ENCODE measurements around the gene ZNF710. TPM values are rescaled to one million over a fixed set of nuclear protein-coding genes. Genes with fewer than 3 reads are reported as not detected.
A peak's percentile ranks its signal among the peaks of the same experiment; 100 is the strongest.

Gene ZNF710
- total and polyA plus RNA-seq, 7 experiments from 2014 or later, result 0.77 to 28.8 (median 19.1) TPM

GRCh38 chr15:90099072-90099867 is 98.1 kb downstream of the ZNF710 start:
- intact Hi-C loops (cut with micrococcal nuclease), result loop anchor here (1.0 to 10.0 kb wide), 5 partner anchors 43 to 1753 kb away; partner anchors contain the start of genes MESP1 (in 1 of the 2), SLCO3A1 (in 1 of the 2) and TICRR (in 1 of the 2)
- ATAC-seq (peak; percentile 26), DNase-seq (peak in 7 of 9 donors; percentile 48 to 67 (median 61))
- no peaks in the 10 kb centered on the region for H3K27me3 ChIP-seq (ENCODE audit: control insufficient read depth in 2 of 2, insufficient read depth in 2 of 2, low read length in 2 of 2)
- Mint-ChIP-seq H3K36me3 (peaks cover 0 to 36% (median 0%) of the 10 kb centered on the region in 5 donors), H3K4me3 (peak overlapping the region; percentile 80 to 97 (median 92)), H3K9me3 (peaks cover 0 to 3% (median 0%) of the 10 kb centered on the region in 11 donors), H3K27ac (peak overlapping the region; percentile 94 to 99 (median 98)), H3K4me1 (peaks cover 68 to 90% (median 78%) of the 10 kb centered on the region in 7 donors), H3K27me3 (peaks cover 0 to 8% (median 0%) of the 10 kb centered on the region in 5 donors)
- H3K4me3 ChIP-seq (ENCODE audit: low read length), result peak overlapping the region; percentile 48
- ChIA-PET POLR2A (interaction anchor here (0.5 to 2.2 kb wide), 6 partner anchors 8 to 1210 kb away, joined by 3 to 10 read pairs (median 3); partner anchors contain the start of genes AP3S2, SEMA4B and TTLL13), CTCF (interaction anchor here (0.6 to 2.0 kb wide), 5 partner anchors 13 to 268 kb away, joined by 3 to 7 read pairs (median 3); no protein-coding TSS in a partner anchor)
- peak overlapping the region; percentile 90 for H3K27ac ChIP-seq (ENCODE audit: low read depth, low read length)
- no peaks in the 10 kb centered on the region for H3K36me3 ChIP-seq (ENCODE audit: control insufficient read depth in 2 of 3, insufficient read depth in 3 of 3, low read length in 3 of 3)
- H3K4me1 ChIP-seq (ENCODE audit: control insufficient read depth in 2 of 2, insufficient read depth in 2 of 2, low read length in 2 of 2), result peaks cover 61 to 73% of the 10 kb centered on the region in 2 donors
- H3K9me3 ChIP-seq (ENCODE audit: control insufficient read depth in 2 of 3, low read length in 3 of 3), result no peaks in the 10 kb centered on the region

- CTCF ChIA-PET, result interaction anchor here (1.1 to 1.3 kb wide), 2 partner anchors 13 to 201 kb away, joined by 3 read pairs; no protein-coding TSS in a partner anchor
- peak in 1 of 9 donors; percentile 51 for DNase-seq
- peaks cover 0 to 35% (median 0%) of the 10 kb centered on the region in 5 donors for H3K36me3 Mint-ChIP-seq
Observed at GRCh38 chr15:90099868-90100831, 99.0 kb downstream of the ZNF710 start.

GRCh38 chr15:90101130-90101968 is 100.2 kb downstream of the ZNF710 start:
- DNase-seq (peak in 8 of 9 donors; percentile 19 to 38 (median 28)), ATAC-seq (no peak)
- ChIA-PET POLR2A (interaction anchor here (0.8 to 2.5 kb wide), 10 partner anchors 8 to 834 kb away, joined by 3 to 14 read pairs (median 4); partner anchors contain the start of genes CIB1, GDPGP1, SEMA4B and UNC45A), CTCF (interaction anchor here (0.6 kb wide), 1 partner anchor 40 kb away, joined by 3 read pairs; no protein-coding TSS in a partner anchor)
- peak overlapping the region; percentile 90 for H3K27ac ChIP-seq (ENCODE audit: low read depth, low read length)
- peak overlapping the region; percentile 78 for H3K4me3 ChIP-seq (ENCODE audit: low read length)
- Mint-ChIP-seq H3K9me3 (peaks cover 0 to 3% (median 0%) of the 10 kb centered on the region in 11 donors), H3K27ac (peak overlapping the region; percentile 94 to 99 (median 98)), H3K36me3 (peaks cover 0 to 27% (median 0%) of the 10 kb centered on the region in 5 donors), H3K4me1 (peaks cover 51 to 69% (median 59%) of the 10 kb centered on the region in 7 donors), H3K4me3 (peak overlapping the region; percentile 80 to 97 (median 92)), H3K27me3 (peaks cover 0 to 17% (median 0%) of the 10 kb centered on the region in 5 donors)
- H3K9me3 ChIP-seq (ENCODE audit: control insufficient read depth in 2 of 3, low read length in 3 of 3), result no peaks in the 10 kb centered on the region
- no peaks in the 10 kb centered on the region for H3K36me3 ChIP-seq (ENCODE audit: control insufficient read depth in 2 of 3, insufficient read depth in 3 of 3, low read length in 3 of 3)
- H3K4me1 ChIP-seq (ENCODE audit: control insufficient read depth in 2 of 2, insufficient read depth in 2 of 2, low read length in 2 of 2), result peaks cover 44 to 53% of the 10 kb centered on the region in 2 donors
- no peaks in the 10 kb centered on the region for H3K27me3 ChIP-seq (ENCODE audit: control insufficient read depth in 2 of 2, insufficient read depth in 2 of 2, low read length in 2 of 2)
- intact Hi-C loops (cut with micrococcal nuclease), result loop anchor here (1.0 to 5.0 kb wide), 6 partner anchors 101 to 831 kb away; partner anchors contain the start of genes BLM (in 1 of the 2), HDDC3 (in 1 of the 2), SEMA4B (in 1 of the 2) and ZNF710 (in 1 of the 2)

More at GRCh38 chr15:90099868-90100831, 99.0 kb downstream of the ZNF710 start:
- peak overlapping the region; percentile 90 for H3K27ac ChIP-seq (ENCODE audit: low read depth, low read length)
- POLR2A ChIA-PET, result interaction anchor here (0.9 to 2.2 kb wide), 5 partner anchors 9 to 206 kb away, joined by 3 to 10 read pairs (median 4); partner anchors contain the start of genes AP3S2, SEMA4B and TTLL13
- H3K36me3 ChIP-seq (ENCODE audit: control insufficient read depth in 2 of 3, insufficient read depth in 3 of 3, low read length in 3 of 3), result no peaks in the 10 kb centered on the region
- Mint-ChIP-seq H3K9me3 (peaks cover 0 to 3% (median 0%) of the 10 kb centered on the region in 11 donors), H3K27me3 (peaks cover 0 to 13% (median 0%) of the 10 kb centered on the region in 5 donors), H3K4me1 (peaks cover 61 to 81% (median 69%) of the 10 kb centered on the region in 7 donors), H3K27ac (peak overlapping the region; percentile 94 to 99 (median 98)), H3K4me3 (peak overlapping the region; percentile 80 to 97 (median 92))
- ATAC-seq, result no peak
- H3K27me3 ChIP-seq (ENCODE audit: control insufficient read depth in 2 of 2, insufficient read depth in 2 of 2, low read length in 2 of 2), result no peaks in the 10 kb centered on the region
- peak overlapping the region; percentile 78 for H3K4me3 ChIP-seq (ENCODE audit: low read length)
- intact Hi-C loops (cut with micrococcal nuclease), result loop anchor here (1.0 to 10.0 kb wide), 10 partner anchors 42 to 1752 kb away; partner anchors contain the start of genes BLM (in 1 of the 2), HDDC3 (in 1 of the 2), MESP1 (in 1 of the 2) and SEMA4B (in 1 of the 2)
- peaks cover 56 to 65% of the 10 kb centered on the region in 2 donors for H3K4me1 ChIP-seq (ENCODE audit: control insufficient read depth in 2 of 2, insufficient read depth in 2 of 2, low read length in 2 of 2)
- H3K9me3 ChIP-seq (ENCODE audit: control insufficient read depth in 2 of 3, low read length in 3 of 3), result no peaks in the 10 kb centered on the region

GRCh38 chr15:90101969-90102890 is 101.1 kb downstream of the ZNF710 start, which contains the start of gene IDH2:
Gene IDH2, minus strand, starts transcription at chr15:90102468. Its CDS starts 78 bp downstream, at chr15:90102390.
- Mint-ChIP-seq H3K4me3 (peak within 1 kb of the TSS; percentile 82 to 97 (median 92)), H3K36me3 (peaks cover 0 to 26% (median 0%) of the 10 kb centered on the region in 5 donors), H3K4me1 (peaks cover 43 to 60% (median 52%) of the 10 kb centered on the region in 7 donors), H3K27ac (peak within 1 kb of the TSS; percentile 94 to 99 (median 98)), H3K27me3 (peaks cover 0 to 24% (median 0%) of the 10 kb centered on the region in 5 donors), H3K9me3 (peaks cover 0 to 3% (median 0%) of the 10 kb centered on the region in 11 donors)
- Histone ChIP-seq H3K27ac (ENCODE audit: low read depth, low read length) (peak within 1 kb of the TSS; percentile 90), H3K36me3 (ENCODE audit: control insufficient read depth in 2 of 3, insufficient read depth in 3 of 3, low read length in 3 of 3) (no peaks in the 10 kb centered on the region), H3K4me1 (ENCODE audit: control insufficient read depth in 2 of 2, insufficient read depth in 2 of 2, low read length in 2 of 2) (peaks cover 38 to 44% of the 10 kb centered on the region in 2 donors), H3K4me3 (ENCODE audit: low read length) (peak within 1 kb of the TSS; percentile 78), H3K9me3 (ENCODE audit: control insufficient read depth in 2 of 3, low read length in 3 of 3) (no peaks in the 10 kb centered on the region), H3K27me3 (ENCODE audit: control insufficient read depth in 2 of 2, insufficient read depth in 2 of 2, low read length in 2 of 2) (no peaks in the 10 kb centered on the region)
- ChIA-PET POLR2A (interaction anchor here (0.5 to 2.5 kb wide), 12 partner anchors 9 to 833 kb away, joined by 3 to 14 read pairs (median 4); partner anchors contain the start of genes CIB1, GDPGP1, NGRN and SEMA4B), CTCF (interaction anchor here (1.1 kb wide), 1 partner anchor 39 kb away, joined by 4 read pairs; no protein-coding TSS in a partner anchor)
- intact Hi-C loops (cut with micrococcal nuclease), result loop anchor here (1.0 to 5.0 kb wide), 9 partner anchors 100 to 830 kb away; partner anchors contain the start of genes GDPGP1 (in 2 of the 2), BLM (in 1 of the 2), HDDC3 (in 1 of the 2) and NGRN (in 1 of the 2)
- ATAC-seq, result peak; percentile 89
- peak; percentile 60 to 86 (median 74) for DNase-seq

Data from naive thymus-derived CD4-positive, alpha-beta T cell (primary cell).